ENCODE data around the gene SHOC2. TPM values are rescaled to one million over a fixed set of nuclear protein-coding genes. Genes with fewer than 3 reads are reported as not detected.
A peak's percentile ranks its signal among the peaks of the same experiment; 100 is the strongest.

Gene SHOC2
- total and polyA plus RNA-seq, 9 of the 15 experiments (the other 6 are each of a cell fraction or from before 2014, with no cell fraction given): 9.2 to 17.5 (median 14.9) TPM

GRCh38 chr10:110901954-110902819, 17.2 kb upstream of the SHOC2 start (continued):
- TF ChIP-seq, protein P1, sequence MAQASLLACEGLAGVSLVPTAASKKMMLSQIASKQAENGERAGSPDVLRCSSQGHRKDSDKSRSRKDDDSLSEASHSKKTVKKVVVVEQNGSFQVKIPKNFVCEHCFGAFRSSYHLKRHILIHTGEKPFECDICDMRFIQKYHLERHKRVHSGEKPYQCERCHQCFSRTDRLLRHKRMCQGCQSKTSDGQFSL (CRISPR knock-in tag; IDR thresholded peaks at IDR 0.05): no peak
- TF ChIP-seq, protein P1 (tag; IDR thresholded peaks at IDR 0.05): no peak
- no peak for TF ChIP-seq RAD21 (CRISPR knock-in tag; conservative IDR thresholded peaks at IDR 0.05 in 1 of 2, IDR thresholded peaks at IDR 0.05 in 1 of 2)
- TF ChIP-seq, protein P2, sequence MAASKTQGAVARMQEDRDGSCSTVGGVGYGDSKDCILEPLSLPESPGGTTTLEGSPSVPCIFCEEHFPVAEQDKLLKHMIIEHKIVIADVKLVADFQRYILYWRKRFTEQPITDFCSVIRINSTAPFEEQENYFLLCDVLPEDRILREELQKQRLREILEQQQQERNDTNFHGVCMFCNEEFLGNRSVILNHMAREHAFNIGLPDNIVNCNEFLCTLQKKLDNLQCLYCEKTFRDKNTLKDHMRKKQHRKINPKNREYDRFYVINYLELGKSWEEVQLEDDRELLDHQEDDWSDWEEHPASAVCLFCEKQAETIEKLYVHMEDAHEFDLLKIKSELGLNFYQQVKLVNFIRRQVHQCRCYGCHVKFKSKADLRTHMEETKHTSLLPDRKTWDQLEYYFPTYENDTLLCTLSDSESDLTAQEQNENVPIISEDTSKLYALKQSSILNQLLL (CRISPR knock-in tag; IDR thresholded peaks at IDR 0.05; ENCODE audit: borderline replicate concordance): no peak
- no peak for TF ChIP-seq ZNF253 (CRISPR knock-in tag; conservative IDR thresholded peaks at IDR 0.05)
- TF ChIP-seq RCOR1 (IDR thresholded peaks at IDR 0.05; ENCODE audit: borderline replicate concordance in 1 of 2, low read depth in 2 of 2, low read length in 2 of 2): 0 out of 4 replicates have a peak, but pooled peaks of 1 of the 2 experiments have one; percentile 6
- no peak for TF ChIP-seq SPI1 (IDR thresholded peaks at IDR 0.05; ENCODE audit: borderline replicate concordance, low read depth, low read length)
- no peak for TF ChIP-seq ZNF75A (CRISPR knock-in tag; IDR thresholded peaks at IDR 0.05)
- no peak for TF ChIP-seq ZNF311 (CRISPR knock-in tag; IDR thresholded peaks at IDR 0.05)
- no peak for TF ChIP-seq ZNF124 (CRISPR knock-in tag; IDR thresholded peaks at IDR 0.05)
- no peak for TF ChIP-seq SMAD2 (IDR thresholded peaks at IDR 0.05; ENCODE audit: low read depth, low read length)
- TF ChIP-seq ZNF639 (CRISPR knock-in tag; conservative IDR thresholded peaks at IDR 0.05 in 1 of 2, IDR thresholded peaks at IDR 0.05 in 1 of 2): no peak
- TF ChIP-seq RAD51 (IDR thresholded peaks at IDR 0.05; ENCODE audit: borderline replicate concordance, low read depth): no peak
- TF ChIP-seq ZNF134 (CRISPR knock-in tag; conservative IDR thresholded peaks at IDR 0.05): no peak
- no peak for TF ChIP-seq ZNF449 (CRISPR knock-in tag; IDR thresholded peaks at IDR 0.05)
- no peak for TF ChIP-seq GABPB2 (CRISPR knock-in tag; conservative IDR thresholded peaks at IDR 0.05)
- no peak for TF ChIP-seq NCOR1 (IDR thresholded peaks at IDR 0.05)
- no peak for TF ChIP-seq ETV6 (IDR thresholded peaks at IDR 0.05; ENCODE audit: borderline replicate concordance in 1 of 2, low read depth in 2 of 2, low read length in 1 of 2)
- no peak for TF ChIP-seq ETV6 (CRISPR knock-in tag; IDR thresholded peaks at IDR 0.05; ENCODE audit: borderline replicate concordance)

Data from K562 (cell line).